D721Med (cell line): ENCODE measurements around the gene LGALS3.

Experiments
- DNase-seq: peaks from one replicate; pipeline ENCODE4 v3.0.0; 2011; ENCODE audit warnings: low spot score; ENCODE audit not compliant: insufficient read length
- FAIRE-seq: peaks from 2 replicates; lab custom pipeline; 2011; peaks lifted over from hg19 to GRCh38; lab: Jason Lieb, UNC
- CTCF ChIP-seq: IDR thresholded peaks from 2 replicates; pipeline ENCODE4 v1.5.1; 2012; ENCODE audit warnings: mild to moderate bottlenecking, control low read depth; ENCODE audit not compliant: insufficient read depth; ENCODE audit errors: missing control alignments

The LGALS3 gene

GRCh38 chr14:55094292-55095157, 34.5 kb upstream of the LGALS3 start:
- TF ChIP-seq CTCF: no peak
- DNase-seq (no peak), FAIRE-seq (no peak)

GRCh38 chr14:55097881-55098560, 31.0 kb upstream of the LGALS3 start:
- FAIRE-seq (no peak), DNase-seq (no peak)
- TF ChIP-seq CTCF: no peak

- DNase-seq: no peak
- FAIRE-seq: no peak
- TF ChIP-seq CTCF: no peak
Observed at GRCh38 chr14:55098561-55098898, 30.5 kb upstream of the LGALS3 start.

- no peak for DNase-seq
- TF ChIP-seq CTCF: no peak
- no peak for FAIRE-seq
Observed at GRCh38 chr14:55099756-55100155, 29.3 kb upstream of the LGALS3 start.

GRCh38 chr14:55101698-55102097, 27.4 kb upstream of the LGALS3 start:
- no peak for TF ChIP-seq CTCF
- no peak for DNase-seq
- FAIRE-seq: no peak

- FAIRE-seq: no peak
- no peak for TF ChIP-seq CTCF
- no peak for DNase-seq
Observed at GRCh38 chr14:55102141-55102621, 26.9 kb upstream of the LGALS3 start.
